Right atrium auricular region (tissue), 2 donors: ENCODE data around the gene TMEM109. TPM values are rescaled to one million over a fixed set of nuclear protein-coding genes. Genes with fewer than 3 reads are reported as not detected.

Source experiments
- DNase-seq: peaks from one replicate; pipeline ENCODE4 v3.0.0-alpha.2; 2019; ENCODE audit warnings: low spot score
- H3K27ac ChIP-seq, 2 donors: fragments of 200-600 bp; sonication (generic); 1 replicate in 1 of 2; 2 replicates in 1 of 2; pipeline ENCODE4 v1.5.1; 2016 to 2019
- H3K27me3 ChIP-seq, 2 donors: fragments of 200-600 bp; sonication (generic); one replicate each; pipeline versions ENCODE4 v1.5.1 to v1.6.0; 2017 to 2019
- H3K36me3 ChIP-seq: fragments of 200-600 bp; sonication (generic); one replicate; pipeline ENCODE4 v1.5.1; 2016
- H3K4me1 ChIP-seq, 2 donors: fragments of 200-600 bp; sonication (generic); one replicate each; pipeline versions ENCODE4 v1.5.1 to v1.6.0; 2017 to 2019
- H3K4me3 ChIP-seq, 2 donors: fragments of 200-600 bp; sonication (generic); 1 replicate in 1 of 2; 2 replicates in 1 of 2; pipeline ENCODE4 v1.5.1; 2017 to 2019; ENCODE audit warnings: mild to moderate bottlenecking in 1 of 2, moderate library complexity in 1 of 2
- H3K9me3 ChIP-seq, 2 donors: fragments of 200-600 bp; sonication (generic); one replicate each; pipeline ENCODE4 v1.5.1; 2019
- CTCF ChIP-seq, 2 donors: fragments of 200-600 bp; sonication (generic); IDR thresholded peaks; one replicate each; pipeline ENCODE4 v1.5.1; 2019; ENCODE audit warnings: antibody characterized with exemption in 2 of 2
- total RNA-seq, 2 donors: library from RNA; depleted of rRNA; stranded (reverse); fragments of >200 nt; gene quantifications; one replicate each; pipeline ENCODE4 v1.1.0, GENCODE V29; 2016

The TMEM109 gene
- total RNA-seq, 2 donors from 2014 or later, result 119 to 124 TPM

DNA sequence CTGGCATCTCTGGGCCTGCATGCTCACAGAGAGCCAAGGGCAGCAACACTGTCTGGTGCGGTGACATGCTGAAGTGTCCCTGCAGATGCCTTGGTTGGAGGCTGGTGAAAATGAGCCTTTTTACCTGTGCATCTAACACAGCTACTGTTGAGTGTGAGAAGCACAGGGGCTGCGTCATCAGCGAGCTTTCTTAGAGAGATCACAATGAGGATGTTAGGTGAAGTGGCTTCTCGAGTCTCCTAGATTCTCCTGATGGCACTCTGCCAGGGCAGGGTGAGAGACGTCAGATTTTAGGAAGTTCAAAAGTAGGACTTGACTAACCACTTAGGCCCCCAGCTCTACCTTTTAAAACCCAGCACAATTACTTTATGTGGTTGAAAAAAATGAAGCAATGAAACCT, 41.6 kb downstream of the TMEM109 start:
- Histone ChIP-seq H3K27me3 (no peaks in the 10 kb centered on the region), H3K36me3 (no peaks in the 10 kb centered on the region), H3K27ac (no peak overlapping the region), H3K9me3 (no peaks in the 10 kb centered on the region), H3K4me1 (peaks cover 0 to 9% of the 10 kb centered on the region in 2 donors), H3K4me3 (no peak overlapping the region)
- no peak for DNase-seq
- no peak for TF ChIP-seq CTCF (IDR thresholded peaks at IDR 0.05)

- DNase-seq, result no peak
- Histone ChIP-seq H3K36me3 (no peaks in the 10 kb centered on the region), H3K27ac (no peak overlapping the region), H3K27me3 (no peaks in the 10 kb centered on the region), H3K9me3 (no peaks in the 10 kb centered on the region), H3K4me3 (no peak overlapping the region), H3K4me1 (peaks cover 0 to 3% of the 10 kb centered on the region in 2 donors)
- TF ChIP-seq CTCF (IDR thresholded peaks at IDR 0.05), result no peak
Measured at GRCh38 chr11:60957188-60957587, 43.2 kb downstream of the TMEM109 start.

DNA sequence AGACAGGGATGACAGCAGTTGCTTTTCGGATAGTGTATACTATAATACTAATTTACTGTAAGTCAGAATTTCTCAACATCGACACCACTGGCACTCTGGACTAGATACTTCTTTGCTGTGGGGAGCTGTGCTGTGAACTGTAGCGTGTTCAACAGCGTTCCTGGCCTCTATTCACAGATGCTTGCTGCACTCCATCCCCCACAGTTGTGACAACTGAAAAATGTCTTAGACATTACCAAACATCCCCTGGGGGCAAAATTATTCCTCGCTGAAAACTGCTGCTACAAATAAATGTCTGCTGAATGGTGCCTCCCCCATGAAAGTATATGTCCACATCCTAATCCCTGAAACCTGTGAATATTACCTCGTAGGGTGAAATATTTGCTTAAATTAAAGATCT, 45.5 kb downstream of the TMEM109 start:
- Histone ChIP-seq H3K9me3 (no peaks in the 10 kb centered on the region), H3K36me3 (no peaks in the 10 kb centered on the region), H3K27me3 (no peaks in the 10 kb centered on the region), H3K4me1 (no peaks in the 10 kb centered on the region), H3K4me3 (no peak overlapping the region), H3K27ac (no peak overlapping the region)
- no peak for TF ChIP-seq CTCF (IDR thresholded peaks at IDR 0.05)
- DNase-seq, result no peak

DNA sequence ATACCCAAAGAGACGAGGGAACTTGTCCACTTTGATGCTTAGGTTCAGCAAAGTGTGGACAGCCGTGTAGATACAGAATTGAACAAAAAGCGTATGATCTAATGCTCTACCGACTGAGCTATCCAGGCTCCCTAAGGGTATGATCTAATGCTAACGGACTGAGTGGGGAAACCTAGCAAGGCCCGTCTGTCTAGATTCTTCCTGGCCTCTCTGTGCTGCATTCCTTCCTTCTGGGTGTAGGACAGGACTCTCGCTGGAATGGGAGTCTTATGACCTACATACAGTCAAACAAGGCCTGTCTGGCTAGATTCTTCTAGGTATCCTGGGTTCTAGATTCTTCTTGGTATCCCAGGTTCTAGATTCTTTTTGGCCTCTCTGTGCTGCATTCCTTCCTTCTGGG, 46.4 kb downstream of the TMEM109 start:
- Histone ChIP-seq H3K27ac (no peak overlapping the region), H3K36me3 (no peaks in the 10 kb centered on the region), H3K9me3 (no peaks in the 10 kb centered on the region), H3K4me1 (no peaks in the 10 kb centered on the region), H3K27me3 (no peaks in the 10 kb centered on the region), H3K4me3 (no peak overlapping the region)
- no peak for TF ChIP-seq CTCF (IDR thresholded peaks at IDR 0.05)
- DNase-seq, result no peak

GRCh38 chr11:60964801-60965200, 50.8 kb downstream of the TMEM109 start:
- no peaks in the 10 kb centered on the region for H3K9me3 ChIP-seq
- no peaks in the 10 kb centered on the region for H3K4me1 ChIP-seq
- H3K36me3 ChIP-seq, result no peaks in the 10 kb centered on the region
- no peak overlapping the region for H3K4me3 ChIP-seq
- H3K27ac ChIP-seq, result no peak overlapping the region
- no peak for DNase-seq
- H3K27me3 ChIP-seq, result no peaks in the 10 kb centered on the region
- no peak for TF ChIP-seq CTCF (IDR thresholded peaks at IDR 0.05)

DNA sequence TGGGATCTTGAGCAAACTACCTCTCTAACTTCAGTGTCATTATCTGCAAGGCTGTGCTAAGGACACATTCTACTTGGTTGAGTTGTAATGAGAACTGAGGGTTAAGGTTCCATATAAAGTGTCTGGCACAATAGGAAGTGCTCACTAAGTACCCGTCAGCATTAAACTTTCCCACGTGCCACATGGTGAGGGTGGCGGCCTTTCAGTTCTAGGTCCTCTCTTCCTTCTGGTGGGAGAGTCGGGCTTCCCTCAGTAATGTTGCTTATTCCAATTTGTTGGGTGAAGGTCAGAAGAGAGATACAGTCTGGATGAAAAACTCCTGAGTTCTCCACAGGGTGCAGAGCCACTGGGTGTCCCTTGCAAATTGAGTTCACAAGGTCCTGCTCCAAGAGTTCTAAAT, 52.9 kb downstream of the TMEM109 start:
- H3K9me3 ChIP-seq, result no peaks in the 10 kb centered on the region
- DNase-seq, result no peak
- H3K27ac ChIP-seq, result no peak overlapping the region
- no peak for TF ChIP-seq CTCF (IDR thresholded peaks at IDR 0.05)
- H3K4me1 ChIP-seq, result no peaks in the 10 kb centered on the region
- H3K4me3 ChIP-seq, result no peak overlapping the region
- no peaks in the 10 kb centered on the region for H3K36me3 ChIP-seq
- H3K27me3 ChIP-seq, result no peaks in the 10 kb centered on the region
